RWPE1 (cell line): Measurements from ENCODE around the gene EPHB1.
"Not testable (repeated sequence)": the region's sequence is repeated elsewhere in the genome, so short reads cannot be mapped to it uniquely, and the experiment has no call there.

Source experiments
- CTCF ChIA-PET: fragments of 350-600 bp; sonication (Branson Sonifier 250); formaldehyde crosslinking; extraction: SDS; loops from one replicate; lab custom pipeline; 2021; lab: Yijun Ruan, JAX
- POLR2A ChIA-PET: fragments of 400-600 bp; formaldehyde crosslinking; extraction: SDS; loops from one replicate; lab custom pipeline; 2020; ENCODE audit warnings: antibody characterized with exemption; ENCODE audit not compliant: low non-redundant PET; lab: Yijun Ruan, JAX
- DNase-seq: peaks from one replicate; pipeline ENCODE4 v3.0.0; 2012; ENCODE audit warnings: low spot score
- H3K27ac ChIP-seq: fragments of 450-650 bp; 2 replicates; pipeline ENCODE4 v1.5.1; 2017
- TF ChIP-seq, protein P1 (sequence below): fragments of 450-650 bp; conservative IDR thresholded peaks from 2 replicates; pipeline ENCODE4 v1.5.1; 2017; ENCODE audit warnings: low read depth, mild to moderate bottlenecking

Gene EPHB1

DNA sequence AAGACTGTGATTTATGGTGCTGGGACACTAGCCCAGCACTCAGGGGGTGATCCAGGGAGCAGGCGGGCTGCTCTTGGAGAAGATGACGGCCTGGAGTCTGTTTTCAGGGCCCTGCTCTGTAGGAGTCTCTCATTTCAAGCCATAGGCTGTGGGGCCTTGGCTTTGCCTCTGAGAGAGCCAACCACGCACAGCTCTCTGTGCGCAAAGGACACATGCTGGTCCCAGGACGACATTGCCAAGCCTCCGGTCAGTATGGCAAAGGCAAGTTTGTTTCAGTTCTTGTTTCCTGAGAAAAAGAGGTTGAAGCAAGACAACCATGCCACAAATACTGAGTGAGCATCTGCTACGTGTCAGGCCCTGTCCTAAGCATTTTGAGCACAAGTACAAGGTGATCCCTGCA, 197.1 kb downstream of the EPHB1 start:
- no peak for DNase-seq
- ChIA-PET CTCF (interaction anchor here (0.7 kb wide), 1 partner anchor 800 kb away, joined by 3 read pairs; no protein-coding TSS in a partner anchor), POLR2A (interaction anchor here (0.6 kb wide), 1 partner anchor 13 kb away, joined by 3 read pairs; no protein-coding TSS in a partner anchor)
- no peak overlapping the region for H3K27ac ChIP-seq
- TF ChIP-seq, protein P1, sequence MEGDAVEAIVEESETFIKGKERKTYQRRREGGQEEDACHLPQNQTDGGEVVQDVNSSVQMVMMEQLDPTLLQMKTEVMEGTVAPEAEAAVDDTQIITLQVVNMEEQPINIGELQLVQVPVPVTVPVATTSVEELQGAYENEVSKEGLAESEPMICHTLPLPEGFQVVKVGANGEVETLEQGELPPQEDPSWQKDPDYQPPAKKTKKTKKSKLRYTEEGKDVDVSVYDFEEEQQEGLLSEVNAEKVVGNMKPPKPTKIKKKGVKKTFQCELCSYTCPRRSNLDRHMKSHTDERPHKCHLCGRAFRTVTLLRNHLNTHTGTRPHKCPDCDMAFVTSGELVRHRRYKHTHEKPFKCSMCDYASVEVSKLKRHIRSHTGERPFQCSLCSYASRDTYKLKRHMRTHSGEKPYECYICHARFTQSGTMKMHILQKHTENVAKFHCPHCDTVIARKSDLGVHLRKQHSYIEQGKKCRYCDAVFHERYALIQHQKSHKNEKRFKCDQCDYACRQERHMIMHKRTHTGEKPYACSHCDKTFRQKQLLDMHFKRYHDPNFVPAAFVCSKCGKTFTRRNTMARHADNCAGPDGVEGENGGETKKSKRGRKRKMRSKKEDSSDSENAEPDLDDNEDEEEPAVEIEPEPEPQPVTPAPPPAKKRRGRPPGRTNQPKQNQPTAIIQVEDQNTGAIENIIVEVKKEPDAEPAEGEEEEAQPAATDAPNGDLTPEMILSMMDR, result no peak

DNA sequence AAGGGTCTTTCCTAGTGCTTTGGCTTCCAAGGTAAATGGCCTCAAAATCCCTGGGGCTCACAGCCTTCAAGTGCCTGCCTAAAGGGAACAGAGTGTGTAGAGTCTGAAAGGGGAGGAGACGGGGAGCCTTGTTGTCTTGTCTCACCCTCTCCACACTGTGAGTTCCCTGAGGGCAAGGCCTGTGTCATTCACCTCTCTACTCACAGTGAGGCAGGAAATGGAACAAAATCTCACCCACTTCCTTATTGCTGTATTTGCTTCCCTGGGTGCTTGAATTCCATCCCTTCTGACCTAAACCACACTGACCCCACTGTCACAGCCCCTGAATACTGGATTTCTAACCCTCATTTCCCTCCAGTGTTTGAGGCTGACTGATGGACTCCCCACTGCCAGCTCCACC, 197.5 kb downstream of the EPHB1 start:
- TF ChIP-seq, protein P1, result no peak
- DNase-seq, result no peak
- CTCF ChIA-PET, result no interaction called here
- POLR2A ChIA-PET, result no interaction called here
- H3K27ac ChIP-seq, result no peak overlapping the region

DNA sequence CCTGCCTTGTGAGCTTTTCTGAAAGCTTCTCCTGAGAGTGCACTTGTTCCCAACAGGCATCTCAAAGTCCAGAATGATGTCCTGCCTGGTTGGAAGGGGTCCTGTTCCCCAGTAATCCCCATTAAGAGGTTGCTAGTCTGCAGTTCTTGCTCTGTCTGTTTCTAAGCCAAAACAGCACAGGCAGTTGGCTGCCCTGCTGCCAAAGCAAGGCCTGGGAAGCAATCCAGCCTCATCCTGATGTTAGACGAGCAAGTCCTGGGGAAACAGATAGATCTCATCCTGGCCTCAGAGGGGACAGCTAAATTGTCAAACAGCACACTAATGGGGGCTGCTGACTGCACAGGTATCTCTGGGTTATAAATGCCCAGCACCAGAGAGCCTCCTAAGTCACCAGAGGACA, 198.0 kb downstream of the EPHB1 start:
- H3K27ac ChIP-seq, result no peak overlapping the region
- no peak for DNase-seq
- ChIA-PET CTCF (interaction anchor here (0.5 kb wide), 1 partner anchor 1417 kb away, joined by 4 read pairs; no protein-coding TSS in a partner anchor), POLR2A (no interaction called here)
- TF ChIP-seq, protein P1, result no peak

DNA sequence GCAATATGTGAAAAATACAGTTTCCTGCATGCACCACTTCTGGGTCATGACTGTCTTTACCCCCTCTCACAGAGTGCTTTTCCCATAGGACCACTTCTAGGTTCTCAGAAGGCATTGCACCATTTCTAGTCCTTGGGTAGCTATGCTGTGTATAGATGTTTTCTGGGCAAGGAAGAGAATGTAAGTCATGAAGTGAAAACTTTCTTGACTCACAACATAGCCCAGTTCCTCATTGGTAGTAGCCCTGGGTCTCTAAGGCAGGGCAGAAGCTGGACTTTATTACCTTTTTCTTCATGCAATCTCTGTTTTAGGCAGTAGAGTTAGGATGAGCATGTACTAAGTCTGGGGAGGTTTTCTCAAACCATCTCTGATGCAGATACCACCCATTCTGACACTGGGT, 203.1 kb downstream of the EPHB1 start:
- no peak overlapping the region for H3K27ac ChIP-seq
- TF ChIP-seq, protein P1, result no peak
- CTCF ChIA-PET, result interaction anchor here (0.7 kb wide), 1 partner anchor 316 kb away, joined by 3 read pairs; no protein-coding TSS in a partner anchor
- POLR2A ChIA-PET, result no interaction called here
- no peak for DNase-seq

DNA sequence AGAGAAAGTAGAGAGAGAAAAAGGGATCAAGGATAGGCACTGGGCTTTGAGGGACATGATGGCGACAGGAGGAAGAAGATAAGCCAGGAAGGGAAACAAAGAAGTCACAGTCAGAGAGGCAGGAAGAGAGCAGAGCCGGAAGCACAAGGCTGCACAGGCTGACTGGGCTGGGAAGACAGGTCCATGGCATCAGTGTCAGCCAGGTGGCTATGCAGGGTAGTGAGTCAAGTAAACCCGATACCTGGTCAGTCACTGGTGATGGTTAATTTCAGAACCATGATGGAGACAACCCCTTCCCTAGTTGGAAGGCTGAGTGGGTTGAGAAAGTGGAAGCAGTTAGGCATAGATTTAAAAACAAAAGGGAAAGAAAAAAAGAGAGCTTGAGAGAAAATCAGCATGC, 203.8 kb downstream of the EPHB1 start:
- TF ChIP-seq, protein P1, result no peak
- DNase-seq, result no peak
- no peak overlapping the region for H3K27ac ChIP-seq
- CTCF ChIA-PET, result no interaction called here
- POLR2A ChIA-PET, result no interaction called here

DNA sequence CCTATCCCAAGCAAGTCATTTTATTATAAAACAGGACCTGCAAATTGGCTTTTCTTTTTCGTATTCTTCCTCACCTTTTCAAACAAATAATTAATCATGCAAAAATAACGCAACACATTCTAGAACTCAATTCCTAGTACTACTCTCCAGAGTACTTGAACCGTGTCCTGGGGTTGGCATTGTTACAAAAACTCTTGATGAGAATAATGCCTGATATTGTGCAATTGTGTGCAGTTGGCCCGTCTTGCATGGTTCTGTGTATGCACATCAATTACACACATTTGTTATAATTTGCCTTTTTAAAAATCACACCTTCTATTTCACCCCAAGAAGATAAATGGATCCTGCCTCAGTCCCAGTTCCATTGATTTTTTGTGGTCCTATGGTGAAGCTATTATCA, 205.4 kb downstream of the EPHB1 start:
- POLR2A ChIA-PET, result no interaction called here

DNA sequence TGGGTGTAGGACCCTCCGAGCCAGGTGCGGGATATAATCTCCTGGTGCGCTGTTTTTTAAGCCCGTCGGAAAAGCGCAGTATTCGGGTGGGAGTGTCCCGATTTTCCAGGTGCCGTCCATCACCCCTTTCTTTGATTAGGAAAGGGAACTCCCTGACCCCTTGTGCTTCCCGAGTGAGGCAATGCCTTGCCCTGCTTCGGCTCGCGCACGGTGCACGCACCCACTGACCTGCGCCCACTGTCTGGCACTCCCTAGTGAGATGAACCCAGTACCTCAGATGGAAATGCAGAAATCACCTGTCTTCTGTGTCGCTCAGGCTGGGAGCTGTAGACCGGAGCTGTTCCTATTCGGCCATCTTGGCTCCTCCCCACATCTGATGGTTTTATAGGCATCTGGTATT, 210.6 kb downstream of the EPHB1 start:
- CTCF ChIA-PET, H3K27ac ChIP-seq, POLR2A ChIA-PET, DNase-seq: not testable (repeated sequence)

More for the DNA sequence above, 205.4 kb downstream of the EPHB1 start:
- no peak for DNase-seq
- CTCF ChIA-PET, result interaction anchor here (0.6 kb wide), 1 partner anchor 794 kb away, joined by 3 read pairs; no protein-coding TSS in a partner anchor
- no peak overlapping the region for H3K27ac ChIP-seq
- TF ChIP-seq, protein P1, result no peak
